K562 (cell line): ENCODE data around the gene RELA.
"Not testable (repeated sequence)": the region's sequence is repeated elsewhere in the genome, so short reads cannot be mapped to it uniquely, and the experiment has no call there.

Experiments used
- HDAC1 ChIP-seq, 2 experiments: fragments of 450-650 bp; IDR thresholded peaks; 2 replicates each; pipeline ENCODE4 v1.6.1; 2016 to 2017; ENCODE audit warnings: inconsistent platforms in 1 of 2, mild to moderate bottlenecking in 1 of 2, moderate library complexity in 1 of 2
- HMG20B ChIP-seq: fragments of 250-450 bp; sonication (Bioruptor Pico); IDR thresholded peaks from 2 replicates; pipeline ENCODE4 v1.5.0; 2021; ENCODE audit warnings: mild to moderate bottlenecking
- KDM5B ChIP-seq: fragments of 200-600 bp; sonication (generic); IDR thresholded peaks from 2 replicates; pipeline ENCODE4 v1.6.1; 2012; ENCODE audit warnings: low read depth, mild to moderate bottlenecking, moderate library complexity, low read length, control low read depth, inconsistent platforms; ENCODE audit not compliant: insufficient replicate concordance
- SPI1 ChIP-seq: IDR thresholded peaks from 2 replicates; pipeline ENCODE4 v1.6.1; 2011; ENCODE audit warnings: low read depth, low read length, control low read depth, borderline replicate concordance
- SRSF1 ChIP-seq: fragments of 200-400 bp; formaldehyde crosslinking; IDR thresholded peaks from 2 replicates; pipeline ENCODE4 v1.6.1; 2017; ENCODE audit warnings: mild to moderate bottlenecking, low read depth, low read length, moderate library complexity
- ZBTB40 ChIP-seq, 2 experiments: fragments of 450-650 bp in 1 of 2; sonication (generic) in 1 of 2; formaldehyde crosslinking in 1 of 2; IDR thresholded peaks; 2 replicates each; pipeline versions ENCODE4 v1.7.1 to v1.9.0; 2016 to 2022; ENCODE audit warnings: inconsistent platforms in 1 of 2, mild to moderate bottlenecking in 1 of 2, missing genetic modification reagents in 1 of 2

- TF ChIP-seq SPI1; ZBTB40 (IDR thresholded peaks at IDR 0.05); ZBTB40 (CRISPR knock-in tag; IDR thresholded peaks at IDR 0.05); SRSF1; HDAC1 (IDR thresholded peaks at IDR 0.05); KDM5B; HMG20B (CRISPR knock-in tag): not testable (repeated sequence)
These were observed 23.5 kb downstream of the RELA start for GRCh38 chr11:65639228-65639597.
